ENCODE data around the gene CAPN13.

The CAPN13 gene

GRCh38 chr2:30678410-30679137, 128.7 kb downstream of the CAPN13 start:
- DNase-seq: no peak

GRCh38 chr2:30677861-30678385, 129.3 kb downstream of the CAPN13 start:
- no peak for DNase-seq

GRCh38 chr2:30677231-30677630, 130.0 kb downstream of the CAPN13 start:
- no peak for DNase-seq

GRCh38 chr2:30675758-30676157, 131.5 kb downstream of the CAPN13 start:
- DNase-seq: no peak

GRCh38 chr2:30673127-30673526, 134.1 kb downstream of the CAPN13 start:
- DNase-seq: no peak
